HG03039 (cell line): Measurements from ENCODE around the gene FIGLA.
"Not testable (repeated sequence)": the region's sequence is repeated elsewhere in the genome, so short reads cannot be mapped to it uniquely, and the experiment has no call there.

ENCODE experiments used
- ATAC-seq: cut with Tn5 transposase; IDR thresholded peaks from one replicate; pipeline ENCODE4 v1.9.1; 2021; ENCODE audit warnings: mild to moderate bottlenecking, moderate library complexity; ENCODE audit not compliant: unreplicated experiment

Gene FIGLA

GRCh38 chr2:70747284-70747683 lies 43.2 kb downstream of the FIGLA start:
- ATAC-seq = no peak

GRCh38 chr2:70746094-70746974 lies 44.1 kb downstream of the FIGLA start:
- ATAC-seq = no peak

- ATAC-seq = no peak
These were observed 45.1 kb downstream of the FIGLA start for GRCh38 chr2:70745276-70745825.

- ATAC-seq = no peak
These were observed 46.0 kb downstream of the FIGLA start for GRCh38 chr2:70744397-70744796.

GRCh38 chr2:70743677-70744076 lies 46.8 kb downstream of the FIGLA start:
- no peak for ATAC-seq

GRCh38 chr2:70743068-70743467 lies 47.4 kb downstream of the FIGLA start:
- no peak for ATAC-seq

- not testable (repeated sequence) for ATAC-seq
These were observed 51.0 kb downstream of the FIGLA start for GRCh38 chr2:70739492-70739891.

GRCh38 chr2:70738159-70738558 lies 52.3 kb downstream of the FIGLA start:
- ATAC-seq = no peak

- no peak for ATAC-seq
These were observed 55.4 kb downstream of the FIGLA start for GRCh38 chr2:70735071-70735470.

GRCh38 chr2:70733646-70734180 lies 56.7 kb downstream of the FIGLA start:
- ATAC-seq = no peak

- ATAC-seq = no peak
These were observed 57.4 kb downstream of the FIGLA start for GRCh38 chr2:70732766-70733645.

GRCh38 chr2:70730730-70731129 lies 59.7 kb downstream of the FIGLA start:
- ATAC-seq = no peak

GRCh38 chr2:70729647-70730046 lies 60.8 kb downstream of the FIGLA start:
- ATAC-seq = no peak

GRCh38 chr2:70728128-70728527 lies 62.3 kb downstream of the FIGLA start:
- ATAC-seq = no peak
